Stomach (tissue), 4 donors: ENCODE results near the gene CCDC174.

Source experiments
- POLR2AphosphoS5 ChIP-seq, 3 donors: sonication (generic); formaldehyde crosslinking; IDR thresholded peaks; one replicate each; pipeline ENCODE4 v1.6.1; 2016; ENCODE audit warnings: antibody characterized with exemption in 3 of 3
- TF ChIP-seq, protein P1 (sequence below), 7 experiments: fragments of 450-650 bp in 4 of 7; fragments of 200-600 bp in 3 of 7; sonication (generic) in 3 of 7; IDR thresholded peaks; one replicate each; pipeline ENCODE4 v1.5.1; 2016 to 2019; ENCODE audit warnings: antibody characterized with exemption in 7 of 7, control low read depth in 2 of 7, mild to moderate bottlenecking in 1 of 7

GRCh38 chr3:14647976-14648955, 3.3 kb upstream of the CCDC174 start:
- TF ChIP-seq, protein P1, sequence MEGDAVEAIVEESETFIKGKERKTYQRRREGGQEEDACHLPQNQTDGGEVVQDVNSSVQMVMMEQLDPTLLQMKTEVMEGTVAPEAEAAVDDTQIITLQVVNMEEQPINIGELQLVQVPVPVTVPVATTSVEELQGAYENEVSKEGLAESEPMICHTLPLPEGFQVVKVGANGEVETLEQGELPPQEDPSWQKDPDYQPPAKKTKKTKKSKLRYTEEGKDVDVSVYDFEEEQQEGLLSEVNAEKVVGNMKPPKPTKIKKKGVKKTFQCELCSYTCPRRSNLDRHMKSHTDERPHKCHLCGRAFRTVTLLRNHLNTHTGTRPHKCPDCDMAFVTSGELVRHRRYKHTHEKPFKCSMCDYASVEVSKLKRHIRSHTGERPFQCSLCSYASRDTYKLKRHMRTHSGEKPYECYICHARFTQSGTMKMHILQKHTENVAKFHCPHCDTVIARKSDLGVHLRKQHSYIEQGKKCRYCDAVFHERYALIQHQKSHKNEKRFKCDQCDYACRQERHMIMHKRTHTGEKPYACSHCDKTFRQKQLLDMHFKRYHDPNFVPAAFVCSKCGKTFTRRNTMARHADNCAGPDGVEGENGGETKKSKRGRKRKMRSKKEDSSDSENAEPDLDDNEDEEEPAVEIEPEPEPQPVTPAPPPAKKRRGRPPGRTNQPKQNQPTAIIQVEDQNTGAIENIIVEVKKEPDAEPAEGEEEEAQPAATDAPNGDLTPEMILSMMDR (IDR thresholded peaks at IDR 0.05): no peak
- no peak for TF ChIP-seq POLR2AphosphoS5 (IDR thresholded peaks at IDR 0.05)
